ENCODE measurements around the gene CCNH. TPM values are rescaled to one million over a fixed set of nuclear protein-coding genes. Genes with fewer than 3 reads are reported as not detected.

The CCNH gene
- total RNA-seq, 1 experiment from 2014 or later, result 63.2 TPM

GRCh38 chr5:87390075-87390474 lies 22.7 kb downstream of the CCNH start:
- H3K36me3 ChIP-seq (ENCODE audit: control insufficient read depth in 1 of 2, insufficient read depth in 2 of 2, low read length in 2 of 2), result peaks cover 58 to 62% of the 10 kb centered on the region in 2 experiments
- RAD21 ChIA-PET (ENCODE audit: low non-redundant PET in 1 of 2, low total read pairs in 2 of 2, uncharacterized antibody in 2 of 2, unreplicated experiment in 2 of 2), result no interaction called here
- H3K4me1 ChIP-seq (ENCODE audit: control insufficient read depth in 1 of 2, insufficient read depth in 2 of 2, low read length in 2 of 2), result peaks cover 0 to 10% of the 10 kb centered on the region in 2 experiments; a peak in 1 of 4 replicates
- no peak overlapping the region for H2AFZ ChIP-seq (ENCODE audit: low read depth, low read length, poor library complexity, severe bottlenecking)
- H4K20me1 ChIP-seq (ENCODE audit: insufficient read depth), result peaks cover 4% of the 10 kb centered on the region; the same call in 1 of the 2 replicates
- H3K9me2 ChIP-seq (ENCODE audit: insufficient read depth), result no peaks in the 10 kb centered on the region
- no peak overlapping the region for H3K9ac ChIP-seq (ENCODE audit: low read length)
- ATAC-seq, result no peak
- no peak overlapping the region for H3K27ac ChIP-seq (ENCODE audit: low read depth, low read length)
- TF ChIP-seq FOSL1 (IDR thresholded peaks at IDR 0.05; ENCODE audit: low read depth), result no peak
- TF ChIP-seq EGR1 (IDR thresholded peaks at IDR 0.05; ENCODE audit: low read depth), result no peak
- TF ChIP-seq ZBTB33 (IDR thresholded peaks at IDR 0.05; ENCODE audit: extremely low read depth, insufficient replicate concordance, low read length), result no peak
- TF ChIP-seq SP1 (IDR thresholded peaks at IDR 0.05; ENCODE audit: low read depth), result no peak
- no peak for TF ChIP-seq SRF (IDR thresholded peaks at IDR 0.05; ENCODE audit: low read depth)
- no peak overlapping the region for H3K4me3 ChIP-seq (replicated peaks in 1 of 2; ENCODE audit: low read depth in 1 of 2, low read length in 2 of 2)
- intact Hi-C loops (cut with micrococcal nuclease), result no loop called here
- POLR2A ChIA-PET, result no interaction called here
- no peak overlapping the region for H3K4me2 ChIP-seq (ENCODE audit: low read length)
- CTCF ChIA-PET, result no interaction called here
- H3K79me2 ChIP-seq (ENCODE audit: insufficient read depth, low read length), result peaks cover 23% of the 10 kb centered on the region
- no peaks in the 10 kb centered on the region for H3K9me3 ChIP-seq (ENCODE audit: control insufficient read depth in 1 of 2, insufficient read depth in 1 of 2, low read depth in 1 of 2, low read length in 2 of 2)
- no TSS peak for BruUV-seq (replicated peaks)
- DNase-seq (ENCODE audit: low read depth, low spot score), result no peak
- H3K27me3 ChIP-seq (ENCODE audit: insufficient read depth, low read length), result no peaks in the 10 kb centered on the region

- intact Hi-C loops (cut with micrococcal nuclease), result no loop called here
- H3K27ac ChIP-seq (ENCODE audit: low read depth, low read length), result no peak overlapping the region
- H3K79me2 ChIP-seq (ENCODE audit: insufficient read depth, low read length), result peaks cover 23% of the 10 kb centered on the region
- H4K20me1 ChIP-seq (ENCODE audit: insufficient read depth), result peaks cover 3% of the 10 kb centered on the region; the same call in 1 of the 2 replicates
- no peak overlapping the region for H2AFZ ChIP-seq (ENCODE audit: low read depth, low read length, poor library complexity, severe bottlenecking)
- DNase-seq (ENCODE audit: low read depth, low spot score) (no peak), ATAC-seq (no peak)
- H3K9ac ChIP-seq (ENCODE audit: low read length), result no peak overlapping the region
- ChIA-PET POLR2A (no interaction called here), CTCF (no interaction called here), RAD21 (ENCODE audit: low non-redundant PET in 1 of 2, low total read pairs in 2 of 2, uncharacterized antibody in 2 of 2, unreplicated experiment in 2 of 2) (no interaction called here)
- BruUV-seq (replicated peaks), result no TSS peak
- no peak overlapping the region for H3K4me3 ChIP-seq (replicated peaks in 1 of 2; ENCODE audit: low read depth in 1 of 2, low read length in 2 of 2)
- H3K27me3 ChIP-seq (ENCODE audit: insufficient read depth, low read length), result no peaks in the 10 kb centered on the region
- peaks cover 0 to 10% of the 10 kb centered on the region in 2 experiments; a peak in 1 of 4 replicates for H3K4me1 ChIP-seq (ENCODE audit: control insufficient read depth in 1 of 2, insufficient read depth in 2 of 2, low read length in 2 of 2)
- peaks cover 52 to 57% of the 10 kb centered on the region in 2 experiments for H3K36me3 ChIP-seq (ENCODE audit: control insufficient read depth in 1 of 2, insufficient read depth in 2 of 2, low read length in 2 of 2)
- TF ChIP-seq CTCF (IDR thresholded peaks at IDR 0.05 in 2 of 3, conservative IDR thresholded peaks at IDR 0.05 in 1 of 3; ENCODE audit: borderline replicate concordance in 1 of 3, insufficient read depth in 1 of 3, low read depth in 2 of 3, low read length in 2 of 3) (no peak), EGR1 (IDR thresholded peaks at IDR 0.05; ENCODE audit: low read depth) (no peak), SP1 (IDR thresholded peaks at IDR 0.05; ENCODE audit: low read depth) (no peak), MAX (IDR thresholded peaks at IDR 0.05) (no peak), CBX3 (IDR thresholded peaks at IDR 0.05; ENCODE audit: low read depth) (no peak), ZBTB33 (IDR thresholded peaks at IDR 0.05; ENCODE audit: extremely low read depth, insufficient replicate concordance, low read length) (no peak), ZFX (IDR thresholded peaks at IDR 0.05) (no peak), JUND (IDR thresholded peaks at IDR 0.05) (no peak), SRF (IDR thresholded peaks at IDR 0.05; ENCODE audit: low read depth) (no peak), POLR2AphosphoS5 (IDR thresholded peaks at IDR 0.05; ENCODE audit: low read depth, low read length) (no peak), YY1 (IDR thresholded peaks at IDR 0.05; ENCODE audit: extremely low read depth, insufficient replicate concordance, low read depth, low read length) (no peak)
- H3K9me3 ChIP-seq (ENCODE audit: control insufficient read depth in 1 of 2, insufficient read depth in 1 of 2, low read depth in 1 of 2, low read length in 2 of 2), result no peaks in the 10 kb centered on the region
- no peaks in the 10 kb centered on the region for H3K9me2 ChIP-seq (ENCODE audit: insufficient read depth)
- H3K4me2 ChIP-seq (ENCODE audit: low read length), result no peak overlapping the region
Measured at GRCh38 chr5:87389296-87390034, 23.3 kb downstream of the CCNH start.

Data from HCT116 (cell line).